GM23338 (cell line): ENCODE data around the gene RASA3. TPM values are rescaled to one million over a fixed set of nuclear protein-coding genes. Genes with fewer than 3 reads are reported as not detected.

Source experiments
- ATAC-seq: fragments of 200-7000 bp; cut with Tn5 transposase; 3 replicates; pipeline ENCODE4 v1.9.1; 2020
- DNase-seq: peaks from one replicate; pipeline ENCODE4 v3.0.0-alpha.2; 2015; ENCODE audit warnings: low spot score
- H2AFZ ChIP-seq: fragments of 200-600 bp; sonication (generic); 2 replicates; pipeline ENCODE4 v1.8.0; 2016; ENCODE audit warnings: antibody characterized with exemption, mild to moderate bottlenecking, moderate library complexity
- H3F3A ChIP-seq: fragments of 200-600 bp; sonication (generic); replicated peaks from 2 replicates; pipeline ENCODE4 v1.8.0; 2017; ENCODE audit warnings: antibody characterized with exemption, mixed run types, low read depth
- H3K27ac ChIP-seq: fragments of 200-600 bp; sonication (generic); 2 replicates; pipeline ENCODE4 v1.6.1; 2016; ENCODE audit warnings: low read depth
- H3K27me3 ChIP-seq: fragments of 200-600 bp; sonication (generic); 2 replicates; pipeline ENCODE4 v1.8.0; 2016; ENCODE audit warnings: mild to moderate bottlenecking, mixed run types, moderate library complexity; ENCODE audit not compliant: insufficient read depth
- H3K36me3 ChIP-seq: fragments of 200-600 bp; sonication (generic); 2 replicates; pipeline ENCODE4 v1.8.0; 2016; ENCODE audit warnings: mild to moderate bottlenecking; ENCODE audit not compliant: insufficient read depth
- H3K4me1 ChIP-seq: fragments of 200-600 bp; sonication (generic); 2 replicates; pipeline ENCODE4 v1.8.0; 2016; ENCODE audit warnings: mild to moderate bottlenecking, moderate library complexity; ENCODE audit not compliant: insufficient read depth
- H3K4me2 ChIP-seq: fragments of 200-600 bp; sonication (generic); 2 replicates; pipeline ENCODE4 v1.7.1; 2017; ENCODE audit warnings: mixed run types
- H3K4me3 ChIP-seq: fragments of 200-600 bp; sonication (generic); 2 replicates; pipeline ENCODE4 v1.6.1; 2016; ENCODE audit warnings: mixed run types
- H3K79me2 ChIP-seq: fragments of 200-600 bp; sonication (generic); replicated peaks from 2 replicates; pipeline ENCODE4 v1.8.0; 2017; ENCODE audit warnings: mild to moderate bottlenecking; ENCODE audit not compliant: insufficient read depth
- H3K9me2 ChIP-seq: fragments of 200-600 bp; sonication (generic); 2 replicates; pipeline ENCODE4 v1.8.0; 2017; ENCODE audit not compliant: insufficient read depth
- H4K20me1 ChIP-seq: fragments of 200-600 bp; sonication (generic); replicated peaks from 2 replicates; pipeline ENCODE4 v1.8.0; 2017; ENCODE audit warnings: mild to moderate bottlenecking; ENCODE audit not compliant: insufficient read depth
- H3K27ac Mint-ChIP-seq: 2 replicates; pipeline ENCODE4 v1.8.0; 2020; ENCODE audit warnings: inconsistent platforms, mild to moderate bottlenecking, moderate library complexity, mixed read lengths
- H3K27me3 Mint-ChIP-seq: 3 replicates; pipeline ENCODE4 v1.8.0; 2022; ENCODE audit warnings: low read depth, mild to moderate bottlenecking, moderate library complexity, mixed read lengths, inconsistent platforms; ENCODE audit not compliant: insufficient read depth, poor library complexity
- H3K36me3 Mint-ChIP-seq: 3 replicates; pipeline ENCODE4 v1.8.0; 2021; ENCODE audit warnings: low read depth, mild to moderate bottlenecking, inconsistent platforms, moderate library complexity, mixed read lengths
- H3K4me1 Mint-ChIP-seq: 3 replicates; pipeline ENCODE4 v1.8.0; 2020; ENCODE audit warnings: mild to moderate bottlenecking, inconsistent platforms, mixed read lengths
- H3K4me3 Mint-ChIP-seq: 3 replicates; pipeline ENCODE4 v1.8.0; 2021; ENCODE audit warnings: moderate library complexity, mild to moderate bottlenecking, inconsistent platforms, mixed read lengths
- H3K9me3 Mint-ChIP-seq: 3 replicates; pipeline ENCODE4 v1.8.0; 2020; ENCODE audit warnings: moderate library complexity, mild to moderate bottlenecking, inconsistent platforms, mixed read lengths
- CTCF ChIP-seq, 2 experiments: fragments of 200-600 bp in 1 of 2; sonication (generic) in 1 of 2; conservative IDR thresholded peaks; 2 replicates each; pipeline versions ENCODE4 v1.5.1 to v1.6.1; 2016 to 2017; ENCODE audit warnings: antibody characterized with exemption in 2 of 2, low read depth in 2 of 2, mild to moderate bottlenecking in 2 of 2, moderate library complexity in 1 of 2
- JUNB ChIP-seq: IDR thresholded peaks from one replicate; pipeline ENCODE4 v1.6.1; 2016; ENCODE audit warnings: antibody characterized with exemption; ENCODE audit not compliant: unreplicated experiment
- NANOG ChIP-seq: IDR thresholded peaks from 2 replicates; pipeline ENCODE4 v1.6.1; 2016; ENCODE audit warnings: antibody characterized with exemption, borderline replicate concordance
- POLR2AphosphoS5 ChIP-seq: IDR thresholded peaks from 2 replicates; pipeline ENCODE4 v1.6.1; 2016; ENCODE audit warnings: antibody characterized with exemption, low read depth
- STAT1 ChIP-seq: IDR thresholded peaks from one replicate; pipeline ENCODE4 v1.6.1; 2016; ENCODE audit warnings: antibody characterized with exemption; ENCODE audit not compliant: unreplicated experiment
- ZNF114 ChIP-seq: fragments of 250-450 bp; sonication (Bioruptor Pico); IDR thresholded peaks from 2 replicates; pipeline ENCODE4 v1.5.0; 2020; ENCODE audit warnings: mild to moderate bottlenecking, moderate library complexity
- polyA plus RNA-seq: library from polyadenylated mRNA; unstranded; fragments of >200 nt; fragmentation: Nextera tagmentation; extraction: Ambion mirVana; gene quantifications from 2 replicates; pipeline ENCODE4 v1.2.1, GENCODE V29; 2016
- total RNA-seq: library from RNA; depleted of rRNA; stranded (reverse); fragments of >200 nt; shearing (Covaris generic); gene quantifications from 2 replicates; pipeline ENCODE4 v1.2.3, GENCODE V29; 2014
- TF ChIP-seq, protein P1 (sequence below): fragments of 250-450 bp; sonication (Bioruptor Pico); IDR thresholded peaks from 2 replicates; pipeline ENCODE4 v1.5.0; 2020; ENCODE audit warnings: mild to moderate bottlenecking, moderate library complexity

The RASA3 gene
- total and polyA plus RNA-seq, 2 experiments from 2014 or later: 11.2 to 20.7 TPM

- TF ChIP-seq, protein P1, sequence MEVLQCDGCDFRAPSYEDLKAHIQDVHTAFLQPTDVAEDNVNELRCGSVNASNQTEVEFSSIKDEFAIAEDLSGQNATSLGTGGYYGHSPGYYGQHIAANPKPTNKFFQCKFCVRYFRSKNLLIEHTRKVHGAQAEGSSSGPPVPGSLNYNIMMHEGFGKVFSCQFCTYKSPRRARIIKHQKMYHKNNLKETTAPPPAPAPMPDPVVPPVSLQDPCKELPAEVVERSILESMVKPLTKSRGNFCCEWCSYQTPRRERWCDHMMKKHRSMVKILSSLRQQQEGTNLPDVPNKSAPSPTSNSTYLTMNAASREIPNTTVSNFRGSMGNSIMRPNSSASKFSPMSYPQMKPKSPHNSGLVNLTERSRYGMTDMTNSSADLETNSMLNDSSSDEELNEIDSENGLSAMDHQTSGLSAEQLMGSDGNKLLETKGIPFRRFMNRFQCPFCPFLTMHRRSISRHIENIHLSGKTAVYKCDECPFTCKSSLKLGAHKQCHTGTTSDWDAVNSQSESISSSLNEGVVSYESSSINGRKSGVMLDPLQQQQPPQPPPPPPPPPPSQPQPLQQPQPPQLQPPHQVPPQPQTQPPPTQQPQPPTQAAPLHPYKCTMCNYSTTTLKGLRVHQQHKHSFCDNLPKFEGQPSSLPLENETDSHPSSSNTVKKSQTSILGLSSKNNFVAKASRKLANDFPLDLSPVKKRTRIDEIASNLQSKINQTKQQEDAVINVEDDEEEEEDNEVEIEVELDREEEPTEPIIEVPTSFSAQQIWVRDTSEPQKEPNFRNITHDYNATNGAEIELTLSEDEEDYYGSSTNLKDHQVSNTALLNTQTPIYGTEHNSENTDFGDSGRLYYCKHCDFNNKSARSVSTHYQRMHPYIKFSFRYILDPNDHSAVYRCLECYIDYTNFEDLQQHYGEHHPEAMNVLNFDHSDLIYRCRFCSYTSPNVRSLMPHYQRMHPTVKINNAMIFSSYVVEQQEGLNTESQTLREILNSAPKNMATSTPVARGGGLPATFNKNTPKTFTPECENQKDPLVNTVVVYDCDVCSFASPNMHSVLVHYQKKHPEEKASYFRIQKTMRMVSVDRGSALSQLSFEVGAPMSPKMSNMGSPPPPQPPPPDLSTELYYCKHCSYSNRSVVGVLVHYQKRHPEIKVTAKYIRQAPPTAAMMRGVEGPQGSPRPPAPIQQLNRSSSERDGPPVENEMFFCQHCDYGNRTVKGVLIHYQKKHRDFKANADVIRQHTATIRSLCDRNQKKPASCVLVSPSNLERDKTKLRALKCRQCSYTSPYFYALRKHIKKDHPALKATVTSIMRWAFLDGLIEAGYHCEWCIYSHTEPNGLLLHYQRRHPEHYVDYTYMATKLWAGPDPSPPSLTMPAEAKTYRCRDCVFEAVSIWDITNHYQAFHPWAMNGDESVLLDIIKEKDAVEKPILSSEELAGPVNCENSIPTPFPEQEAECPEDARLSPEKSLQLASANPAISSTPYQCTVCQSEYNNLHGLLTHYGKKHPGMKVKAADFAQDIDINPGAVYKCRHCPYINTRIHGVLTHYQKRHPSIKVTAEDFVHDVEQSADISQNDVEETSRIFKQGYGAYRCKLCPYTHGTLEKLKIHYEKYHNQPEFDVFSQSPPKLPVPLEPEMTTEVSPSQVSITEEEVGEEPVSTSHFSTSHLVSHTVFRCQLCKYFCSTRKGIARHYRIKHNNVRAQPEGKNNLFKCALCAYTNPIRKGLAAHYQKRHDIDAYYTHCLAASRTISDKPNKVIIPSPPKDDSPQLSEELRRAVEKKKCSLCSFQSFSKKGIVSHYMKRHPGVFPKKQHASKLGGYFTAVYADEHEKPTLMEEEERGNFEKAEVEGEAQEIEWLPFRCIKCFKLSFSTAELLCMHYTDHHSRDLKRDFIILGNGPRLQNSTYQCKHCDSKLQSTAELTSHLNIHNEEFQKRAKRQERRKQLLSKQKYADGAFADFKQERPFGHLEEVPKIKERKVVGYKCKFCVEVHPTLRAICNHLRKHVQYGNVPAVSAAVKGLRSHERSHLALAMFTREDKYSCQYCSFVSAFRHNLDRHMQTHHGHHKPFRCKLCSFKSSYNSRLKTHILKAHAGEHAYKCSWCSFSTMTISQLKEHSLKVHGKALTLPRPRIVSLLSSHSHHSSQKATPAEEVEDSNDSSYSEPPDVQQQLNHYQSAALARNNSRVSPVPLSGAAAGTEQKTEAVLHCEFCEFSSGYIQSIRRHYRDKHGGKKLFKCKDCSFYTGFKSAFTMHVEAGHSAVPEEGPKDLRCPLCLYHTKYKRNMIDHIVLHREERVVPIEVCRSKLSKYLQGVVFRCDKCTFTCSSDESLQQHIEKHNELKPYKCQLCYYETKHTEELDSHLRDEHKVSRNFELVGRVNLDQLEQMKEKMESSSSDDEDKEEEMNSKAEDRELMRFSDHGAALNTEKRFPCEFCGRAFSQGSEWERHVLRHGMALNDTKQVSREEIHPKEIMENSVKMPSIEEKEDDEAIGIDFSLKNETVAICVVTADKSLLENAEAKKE (CRISPR knock-in tag): no peak
- TF ChIP-seq ZNF114 (CRISPR knock-in tag) (no peak), POLR2AphosphoS5 (no peak), NANOG (no peak), JUNB (no peak)
These were observed 96.6 kb downstream of the RASA3 start (continued) for GRCh38 chr13:114035583-114036531.

DNA sequence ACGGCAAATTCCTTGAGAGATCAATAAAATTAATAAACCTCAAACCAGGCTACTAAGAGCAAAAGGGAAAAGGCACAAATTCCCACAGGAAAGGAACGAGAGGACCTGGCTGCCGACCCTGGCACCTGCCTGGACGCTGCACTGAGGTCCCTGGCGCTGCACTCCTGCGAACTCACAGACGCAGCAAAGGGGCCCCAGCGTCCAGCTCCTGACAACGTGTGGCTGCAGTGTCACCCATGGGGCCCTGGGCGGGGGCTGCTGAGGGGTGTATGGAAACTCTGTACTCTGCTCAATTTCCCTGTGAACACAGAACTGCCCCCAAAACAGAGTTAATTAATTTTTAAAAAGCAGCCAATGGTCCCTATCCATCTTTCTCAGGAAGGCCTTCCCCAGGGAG is 97.2 kb downstream of the RASA3 start:
- Histone ChIP-seq H3K36me3 (no peaks in the 10 kb centered on the region), H3K4me3 (no peak overlapping the region), H4K20me1 (no peaks in the 10 kb centered on the region; the same call in 1 of the 2 replicates), H3F3A (no peaks in the 10 kb centered on the region), H2AFZ (no peak overlapping the region), H3K79me2 (peaks cover 17% of the 10 kb centered on the region; the same call in 1 of the 2 replicates), H3K4me2 (no peak overlapping the region), H3K27ac (no peak overlapping the region; the same call in 1 of the 2 replicates), H3K4me1 (peaks cover 5% of the 10 kb centered on the region; the same call in 1 of the 2 replicates), H3K9me2 (no peaks in the 10 kb centered on the region), H3K27me3 (no peaks in the 10 kb centered on the region)
- no peak overlapping the region for H3K27ac Mint-ChIP-seq
- H3K4me3 Mint-ChIP-seq: no peak overlapping the region
- no peak for TF ChIP-seq CTCF (conservative IDR thresholded peaks at IDR 0.05; ENCODE audit: low read depth in 2 of 2)
- TF ChIP-seq STAT1: no peak
- no peak for DNase-seq
- no peak for ATAC-seq
- peaks cover 30% of the 10 kb centered on the region for H3K4me1 Mint-ChIP-seq
- peaks cover 10% of the 10 kb centered on the region; the same call in 2 of the 3 replicates for H3K9me3 Mint-ChIP-seq
- H3K27me3 Mint-ChIP-seq: peaks cover 2% of the 10 kb centered on the region
- peaks cover 14% of the 10 kb centered on the region for H3K36me3 Mint-ChIP-seq
